ENCODE measurements around the gene MACROD2. TPM values are rescaled to one million over a fixed set of nuclear protein-coding genes. Genes with fewer than 3 reads are reported as not detected.

Gene MACROD2
- total RNA-seq, 1 experiment from 2014 or later, result 1.4 TPM

DNA sequence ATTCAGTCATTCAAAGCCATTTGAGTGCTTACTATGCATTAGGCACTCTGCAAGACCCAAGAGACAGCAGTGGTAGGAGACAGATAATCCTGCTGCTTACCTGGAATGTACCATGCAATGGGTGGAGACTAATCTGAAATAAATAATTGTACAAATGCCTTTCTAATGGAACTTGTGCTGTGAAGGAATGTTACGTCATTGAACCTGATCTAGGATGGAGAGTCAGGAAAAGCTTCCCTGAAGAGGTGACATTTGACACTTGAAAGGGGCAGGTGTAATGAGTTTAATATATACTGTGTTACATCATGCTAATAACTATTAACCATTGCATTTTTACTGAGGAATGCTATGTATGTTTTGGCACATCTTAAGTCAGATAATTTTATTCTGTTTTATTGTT lies 833.1 kb downstream of the MACROD2 start:
- no TSS peak for BruUV-seq (replicated peaks)
- Histone ChIP-seq H3K27ac (ENCODE audit: low read depth, low read length, poor library complexity, severe bottlenecking) (no peak overlapping the region), H3K9me3 (ENCODE audit: low read depth, low read length, poor library complexity, severe bottlenecking) (no peaks in the 10 kb centered on the region), H3K4me1 (ENCODE audit: insufficient read depth, low read length, poor library complexity, severe bottlenecking) (no peaks in the 10 kb centered on the region), H3K36me3 (ENCODE audit: insufficient read depth, low read length, poor library complexity, severe bottlenecking) (no peaks in the 10 kb centered on the region), H3K27me3 (replicated peaks; ENCODE audit: insufficient read depth, low read depth, low read length, poor library complexity) (no peaks in the 10 kb centered on the region), H3K4me3 (ENCODE audit: low read depth, low read length, poor library complexity, severe bottlenecking) (no peak overlapping the region)
- POLR2A ChIA-PET (ENCODE audit: low non-redundant PET), result no interaction called here
- CTCF ChIA-PET, result no interaction called here
- intact Hi-C loops (cut with micrococcal nuclease; ENCODE audit: unreplicated experiment), result no loop called here
- DNase-seq (ENCODE audit: low spot score), result no peak
- TF ChIP-seq, protein P1, sequence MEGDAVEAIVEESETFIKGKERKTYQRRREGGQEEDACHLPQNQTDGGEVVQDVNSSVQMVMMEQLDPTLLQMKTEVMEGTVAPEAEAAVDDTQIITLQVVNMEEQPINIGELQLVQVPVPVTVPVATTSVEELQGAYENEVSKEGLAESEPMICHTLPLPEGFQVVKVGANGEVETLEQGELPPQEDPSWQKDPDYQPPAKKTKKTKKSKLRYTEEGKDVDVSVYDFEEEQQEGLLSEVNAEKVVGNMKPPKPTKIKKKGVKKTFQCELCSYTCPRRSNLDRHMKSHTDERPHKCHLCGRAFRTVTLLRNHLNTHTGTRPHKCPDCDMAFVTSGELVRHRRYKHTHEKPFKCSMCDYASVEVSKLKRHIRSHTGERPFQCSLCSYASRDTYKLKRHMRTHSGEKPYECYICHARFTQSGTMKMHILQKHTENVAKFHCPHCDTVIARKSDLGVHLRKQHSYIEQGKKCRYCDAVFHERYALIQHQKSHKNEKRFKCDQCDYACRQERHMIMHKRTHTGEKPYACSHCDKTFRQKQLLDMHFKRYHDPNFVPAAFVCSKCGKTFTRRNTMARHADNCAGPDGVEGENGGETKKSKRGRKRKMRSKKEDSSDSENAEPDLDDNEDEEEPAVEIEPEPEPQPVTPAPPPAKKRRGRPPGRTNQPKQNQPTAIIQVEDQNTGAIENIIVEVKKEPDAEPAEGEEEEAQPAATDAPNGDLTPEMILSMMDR (conservative IDR thresholded peaks at IDR 0.05; ENCODE audit: low read depth, low read length), result no peak
- no peak for TF ChIP-seq EZH2 (IDR thresholded peaks at IDR 0.05; ENCODE audit: borderline replicate concordance, low read depth, low read length, poor library complexity, severe bottlenecking)

DNA sequence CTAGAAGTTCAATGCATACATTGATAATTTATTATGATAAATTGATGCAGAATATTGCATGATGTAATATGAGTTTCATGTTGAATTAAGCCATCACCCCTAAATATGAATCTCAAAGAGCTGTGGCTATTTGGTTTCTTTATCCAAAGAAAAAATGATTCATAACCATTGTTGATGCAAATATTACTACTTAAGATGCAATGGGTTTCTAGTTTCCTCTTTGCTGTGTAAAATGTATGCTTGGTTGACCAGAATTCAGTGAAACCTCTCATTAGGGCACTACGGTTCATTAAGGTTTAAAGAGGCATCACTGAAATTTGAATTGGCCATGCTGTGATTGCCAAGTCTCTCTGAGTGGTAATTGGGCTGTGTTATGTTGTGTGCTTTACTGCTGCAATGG lies 834.6 kb downstream of the MACROD2 start:
- H3K27ac ChIP-seq (ENCODE audit: low read depth, low read length, poor library complexity, severe bottlenecking), result no peak overlapping the region
- H3K4me3 ChIP-seq (ENCODE audit: low read depth, low read length, poor library complexity, severe bottlenecking), result no peak overlapping the region
- no peak for DNase-seq (ENCODE audit: low spot score)
- no TSS peak for BruUV-seq (replicated peaks)
- intact Hi-C loops (cut with micrococcal nuclease; ENCODE audit: unreplicated experiment), result no loop called here
- no peaks in the 10 kb centered on the region for H3K9me3 ChIP-seq (ENCODE audit: low read depth, low read length, poor library complexity, severe bottlenecking)
- ChIA-PET POLR2A (ENCODE audit: low non-redundant PET) (no interaction called here), CTCF (no interaction called here)
- no peaks in the 10 kb centered on the region for H3K4me1 ChIP-seq (ENCODE audit: insufficient read depth, low read length, poor library complexity, severe bottlenecking)
- no peaks in the 10 kb centered on the region for H3K27me3 ChIP-seq (replicated peaks; ENCODE audit: insufficient read depth, low read depth, low read length, poor library complexity)
- no peaks in the 10 kb centered on the region for H3K36me3 ChIP-seq (ENCODE audit: insufficient read depth, low read length, poor library complexity, severe bottlenecking)
- TF ChIP-seq, protein P1 (conservative IDR thresholded peaks at IDR 0.05; ENCODE audit: low read depth, low read length), result no peak
- TF ChIP-seq EZH2 (IDR thresholded peaks at IDR 0.05; ENCODE audit: borderline replicate concordance, low read depth, low read length, poor library complexity, severe bottlenecking), result no peak

DNA sequence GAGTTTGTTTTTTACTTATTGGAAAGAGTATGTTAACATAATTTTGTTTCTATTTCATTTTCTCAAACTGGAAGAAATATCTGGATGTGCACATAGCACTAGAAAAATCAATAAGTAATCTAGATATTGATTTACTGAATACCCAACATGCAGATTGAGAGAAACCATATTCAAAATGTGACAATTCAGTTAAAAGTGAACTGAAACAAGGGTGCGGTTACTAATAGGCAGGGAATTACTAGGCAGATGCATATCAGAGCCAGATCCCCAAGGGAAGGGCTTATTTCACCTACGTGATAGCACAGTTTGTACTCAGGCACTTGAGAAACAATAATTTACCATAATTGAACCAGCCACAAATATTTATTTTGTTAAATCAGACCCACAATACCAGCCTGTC lies 835.1 kb downstream of the MACROD2 start:
- H3K27ac ChIP-seq (ENCODE audit: low read depth, low read length, poor library complexity, severe bottlenecking), result no peak overlapping the region

More for the DNA sequence above, 835.1 kb downstream of the MACROD2 start:
- no peak for TF ChIP-seq EZH2 (IDR thresholded peaks at IDR 0.05; ENCODE audit: borderline replicate concordance, low read depth, low read length, poor library complexity, severe bottlenecking)
- TF ChIP-seq, protein P1 (conservative IDR thresholded peaks at IDR 0.05; ENCODE audit: low read depth, low read length), result no peak
- no peaks in the 10 kb centered on the region for H3K36me3 ChIP-seq (ENCODE audit: insufficient read depth, low read length, poor library complexity, severe bottlenecking)
- intact Hi-C loops (cut with micrococcal nuclease; ENCODE audit: unreplicated experiment), result no loop called here
- no peak for DNase-seq (ENCODE audit: low spot score)
- no peaks in the 10 kb centered on the region for H3K9me3 ChIP-seq (ENCODE audit: low read depth, low read length, poor library complexity, severe bottlenecking)
- H3K4me1 ChIP-seq (ENCODE audit: insufficient read depth, low read length, poor library complexity, severe bottlenecking), result no peaks in the 10 kb centered on the region
- no peak overlapping the region for H3K4me3 ChIP-seq (ENCODE audit: low read depth, low read length, poor library complexity, severe bottlenecking)
- BruUV-seq (replicated peaks), result no TSS peak
- POLR2A ChIA-PET (ENCODE audit: low non-redundant PET), result no interaction called here
- no peaks in the 10 kb centered on the region for H3K27me3 ChIP-seq (replicated peaks; ENCODE audit: insufficient read depth, low read depth, low read length, poor library complexity)
- CTCF ChIA-PET, result no interaction called here
